GM13976 (cell line): ENCODE data around the gene GAR1.
"Not testable (repeated sequence)": the region's sequence is repeated elsewhere in the genome, so short reads cannot be mapped to it uniquely, and the experiment has no call there.

Source experiments
- DNase-seq: peaks from one replicate; pipeline ENCODE4 v3.0.0; 2012; ENCODE audit warnings: low spot score
- CTCF ChIP-seq: IDR thresholded peaks from 2 replicates; pipeline ENCODE4 v1.5.1; 2012; ENCODE audit warnings: borderline replicate concordance, mild to moderate bottlenecking; ENCODE audit not compliant: insufficient read depth; ENCODE audit errors: extremely low read depth, missing control alignments, control extremely low read depth
- in situ Hi-C: fragments of 300-500 bp; cut with MboI; formaldehyde crosslinking; loops from one replicate; pipeline ENCODE4 v1.12.0; 2022; ENCODE audit warnings: low sequenced_read_pairs, mixed read lengths, inconsistent platforms; ENCODE audit not compliant: unreplicated experiment

Gene GAR1

GRCh38 chr4:109836985-109837384, 21.4 kb downstream of the GAR1 start:
- in situ Hi-C loops: no loop called here
- no peak for DNase-seq
- no peak for TF ChIP-seq CTCF

- in situ Hi-C loops: no loop called here
- no peak for DNase-seq
Measured at GRCh38 chr4:109846395-109847098, 31.0 kb downstream of the GAR1 start.

GRCh38 chr4:109847896-109848442, 32.4 kb downstream of the GAR1 start, which contains the start of gene LRIT3:
Gene LRIT3, plus strand, starts transcription at chr4:109848107. Its CDS starts 95 bp downstream, at chr4:109848202.
- no peak for TF ChIP-seq CTCF
- in situ Hi-C loops: no loop called here
- DNase-seq: no peak

More at GRCh38 chr4:109846395-109847098, 31.0 kb downstream of the GAR1 start:
- no peak for TF ChIP-seq CTCF

- no peak for TF ChIP-seq CTCF
- no peak for DNase-seq
- in situ Hi-C loops: no loop called here
Measured at GRCh38 chr4:109848501-109848900, 32.9 kb downstream of the GAR1 start.

- TF ChIP-seq CTCF: no peak
- in situ Hi-C loops: no loop called here
- no peak for DNase-seq
Measured at GRCh38 chr4:109850601-109851000, 35.0 kb downstream of the GAR1 start.

- DNase-seq, in situ Hi-C loops: not testable (repeated sequence)
Measured at GRCh38 chr4:109859426-109860300, 44.1 kb downstream of the GAR1 start.
